Panc1 (cell line): ENCODE results near the gene BHMT2. TPM values are rescaled to one million over a fixed set of nuclear protein-coding genes. Genes with fewer than 3 reads are reported as not detected.

Experiments
- ATAC-seq: fragments of 200-7000 bp; cut with Tn5 transposase; 2 replicates; pipeline ENCODE4 v1.9.1; 2020; ENCODE audit warnings: mild to moderate bottlenecking, moderate library complexity
- BruUV-seq: library from RNA; stranded (reverse); fragments of 400-500 nt; replicated peaks from 2 replicates; lab custom pipeline; 2021; lab: Mats Ljungman, UMichigan
- CTCF ChIA-PET: fragments of 300-600 bp; sonication (Branson Sonifier 250); formaldehyde crosslinking; loops from one replicate; lab custom pipeline; 2022; ENCODE audit warnings: antibody characterized with exemption; lab: Charles Lee
- POLR2A ChIA-PET: fragments of 300-600 bp; sonication (Branson Sonifier 250); formaldehyde crosslinking; loops from one replicate; lab custom pipeline; 2022; ENCODE audit warnings: antibody characterized with exemption; lab: Charles Lee
- DNase-seq: peaks from one replicate; pipeline ENCODE4 v3.0.0-alpha.2; 2010; ENCODE audit warnings: low read depth, low spot score
- H3K27ac ChIP-seq: 2 replicates; pipeline ENCODE4 v1.5.1; 2011; ENCODE audit warnings: mild to moderate bottlenecking, low read length, inconsistent platforms
- H3K27me3 ChIP-seq: fragments of 200-500 bp; sonication (Bioruptor generic); 2 replicates; pipeline ENCODE4 v1.6.0; 2014; ENCODE audit warnings: low read length, inconsistent platforms; ENCODE audit not compliant: control insufficient read depth, insufficient read depth
- H3K36me3 ChIP-seq: fragments of 200-500 bp; sonication (Bioruptor generic); 2 replicates; pipeline ENCODE4 v1.5.1; 2014; ENCODE audit warnings: inconsistent platforms, mild to moderate bottlenecking, low read length, moderate library complexity; ENCODE audit not compliant: control insufficient read depth, insufficient read depth
- H3K4me1 ChIP-seq: 2 replicates; pipeline ENCODE4 v1.5.1; 2011; ENCODE audit warnings: inconsistent platforms, mild to moderate bottlenecking, low read length, moderate library complexity; ENCODE audit not compliant: control insufficient read depth, insufficient read depth
- H3K4me3 ChIP-seq, 2 experiments: 2 replicates each; pipeline ENCODE4 v1.5.1; 2011 to 2012; ENCODE audit warnings: low read depth in 2 of 2, low read length in 2 of 2, mild to moderate bottlenecking in 2 of 2, inconsistent platforms in 1 of 2, moderate library complexity in 1 of 2
- H3K9me3 ChIP-seq: fragments of 200-500 bp; sonication (Bioruptor generic); 2 replicates; pipeline ENCODE4 v1.5.1; 2014; ENCODE audit warnings: low read depth, mild to moderate bottlenecking, inconsistent platforms, low read length, moderate library complexity; ENCODE audit not compliant: control insufficient read depth, insufficient read depth
- CTCF ChIP-seq: fragments of 450-650 bp; IDR thresholded peaks from 2 replicates; pipeline ENCODE4 v1.5.1; 2017; ENCODE audit warnings: mild to moderate bottlenecking
- POLR2AphosphoS5 ChIP-seq: IDR thresholded peaks from 2 replicates; pipeline ENCODE4 v1.6.1; 2012; ENCODE audit warnings: mild to moderate bottlenecking, low read depth, low read length, moderate library complexity
- SIN3A ChIP-seq: IDR thresholded peaks from 2 replicates; pipeline ENCODE4 v1.6.1; 2012; ENCODE audit warnings: low read depth, mild to moderate bottlenecking, low read length, moderate library complexity, borderline replicate concordance; ENCODE audit not compliant: insufficient read depth
- TCF7L2 ChIP-seq: IDR thresholded peaks from 2 replicates; pipeline ENCODE4 v1.6.1; 2011; ENCODE audit warnings: mild to moderate bottlenecking, low read depth, low read length, inconsistent platforms
- in situ Hi-C: cut with HindIII; loops from 2 replicates; pipeline ENCODE4 v1.10.0; 2016; ENCODE audit warnings: low sequenced_read_pairs, low pct_unique_long_range_greater_than_20kb
- intact Hi-C: fragments of 100-400 bp; cut with micrococcal nuclease; formaldehyde crosslinking; loops from one replicate; pipeline ENCODE4 v1.10.0; 2022; ENCODE audit not compliant: unreplicated experiment
- total RNA-seq: library from RNA; stranded (reverse); gene quantifications from one replicate; pipeline ENCODE4 v1.2.1, GENCODE V29; 2021; ENCODE audit not compliant: unreplicated experiment
- TF ChIP-seq, protein P1 (sequence below), 2 experiments: IDR thresholded peaks; 2 replicates each; pipeline ENCODE4 v1.6.1; 2011 to 2012; ENCODE audit warnings: low read depth in 2 of 2, control low read depth in 1 of 2, low read length in 1 of 2, mild to moderate bottlenecking in 1 of 2, moderate library complexity in 1 of 2; ENCODE audit not compliant: insufficient read depth in 1 of 2

Gene BHMT2
- total RNA-seq, 1 experiment from 2014 or later: not detected

GRCh38 chr5:79108086-79108485, 38.5 kb downstream of the BHMT2 start:
- Histone ChIP-seq H3K9me3 (no peaks in the 10 kb centered on the region), H3K27ac (no peak overlapping the region), H3K36me3 (no peaks in the 10 kb centered on the region), H3K4me3 (no peak overlapping the region), H3K27me3 (peaks cover 28% of the 10 kb centered on the region), H3K4me1 (no peaks in the 10 kb centered on the region)
- DNase-seq: no peak
- CTCF ChIA-PET: no interaction called here
- POLR2A ChIA-PET: no interaction called here
- TF ChIP-seq SIN3A (no peak), POLR2AphosphoS5 (no peak), TCF7L2 (no peak), CTCF (no peak)
- TF ChIP-seq, protein P1, sequence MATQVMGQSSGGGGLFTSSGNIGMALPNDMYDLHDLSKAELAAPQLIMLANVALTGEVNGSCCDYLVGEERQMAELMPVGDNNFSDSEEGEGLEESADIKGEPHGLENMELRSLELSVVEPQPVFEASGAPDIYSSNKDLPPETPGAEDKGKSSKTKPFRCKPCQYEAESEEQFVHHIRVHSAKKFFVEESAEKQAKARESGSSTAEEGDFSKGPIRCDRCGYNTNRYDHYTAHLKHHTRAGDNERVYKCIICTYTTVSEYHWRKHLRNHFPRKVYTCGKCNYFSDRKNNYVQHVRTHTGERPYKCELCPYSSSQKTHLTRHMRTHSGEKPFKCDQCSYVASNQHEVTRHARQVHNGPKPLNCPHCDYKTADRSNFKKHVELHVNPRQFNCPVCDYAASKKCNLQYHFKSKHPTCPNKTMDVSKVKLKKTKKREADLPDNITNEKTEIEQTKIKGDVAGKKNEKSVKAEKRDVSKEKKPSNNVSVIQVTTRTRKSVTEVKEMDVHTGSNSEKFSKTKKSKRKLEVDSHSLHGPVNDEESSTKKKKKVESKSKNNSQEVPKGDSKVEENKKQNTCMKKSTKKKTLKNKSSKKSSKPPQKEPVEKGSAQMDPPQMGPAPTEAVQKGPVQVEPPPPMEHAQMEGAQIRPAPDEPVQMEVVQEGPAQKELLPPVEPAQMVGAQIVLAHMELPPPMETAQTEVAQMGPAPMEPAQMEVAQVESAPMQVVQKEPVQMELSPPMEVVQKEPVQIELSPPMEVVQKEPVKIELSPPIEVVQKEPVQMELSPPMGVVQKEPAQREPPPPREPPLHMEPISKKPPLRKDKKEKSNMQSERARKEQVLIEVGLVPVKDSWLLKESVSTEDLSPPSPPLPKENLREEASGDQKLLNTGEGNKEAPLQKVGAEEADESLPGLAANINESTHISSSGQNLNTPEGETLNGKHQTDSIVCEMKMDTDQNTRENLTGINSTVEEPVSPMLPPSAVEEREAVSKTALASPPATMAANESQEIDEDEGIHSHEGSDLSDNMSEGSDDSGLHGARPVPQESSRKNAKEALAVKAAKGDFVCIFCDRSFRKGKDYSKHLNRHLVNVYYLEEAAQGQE (IDR thresholded peaks at IDR 0.05; ENCODE audit: insufficient read depth in 1 of 2, low read depth in 2 of 2, low read length in 1 of 2): no peak
- intact Hi-C loops (no loop called here), in situ Hi-C loops (no loop called here)
- no TSS peak for BruUV-seq
- ATAC-seq: no peak

GRCh38 chr5:79108792-79109191, 39.2 kb downstream of the BHMT2 start:
- CTCF ChIA-PET: no interaction called here
- POLR2A ChIA-PET: no interaction called here
- H3K4me1 ChIP-seq: no peaks in the 10 kb centered on the region
- H3K9me3 ChIP-seq: no peaks in the 10 kb centered on the region
- in situ Hi-C loops: no loop called here
- intact Hi-C loops: no loop called here
- DNase-seq (no peak), ATAC-seq (no peak)
- H3K4me3 ChIP-seq: no peak overlapping the region
- TF ChIP-seq TCF7L2 (no peak), CTCF (no peak), POLR2AphosphoS5 (no peak), SIN3A (no peak)
- TF ChIP-seq, protein P1 (IDR thresholded peaks at IDR 0.05; ENCODE audit: insufficient read depth in 1 of 2, low read depth in 2 of 2, low read length in 1 of 2): no peak
- peaks cover 28% of the 10 kb centered on the region for H3K27me3 ChIP-seq
- no peak overlapping the region for H3K27ac ChIP-seq
- H3K36me3 ChIP-seq: no peaks in the 10 kb centered on the region
- no TSS peak for BruUV-seq
